T-cell (primary cell): ENCODE results near the gene PRKAG2. TPM values are rescaled to one million over a fixed set of nuclear protein-coding genes. Genes with fewer than 3 reads are reported as not detected.

Source experiments
- ATAC-seq, 4 experiments: fragments of 200-7000 bp in 3 of 4; fragments of 150-1000 bp in 1 of 4; cut with Tn5 transposase; replicated peaks in 1 of 4; 1 replicate in 3 of 4; 2 replicates in 1 of 4; pipeline ENCODE4 v1.10.0; 2021; ENCODE audit warnings: moderate library complexity in 3 of 4, mild to moderate bottlenecking in 2 of 4, moderate number of reproducible peaks in 1 of 4
- CTCF ChIA-PET, 2 donors: fragments of 300-600 bp; sonication (Branson Sonifier 250); formaldehyde crosslinking; loops; one replicate each; lab custom pipeline; 2022; ENCODE audit warnings: antibody characterized with exemption in 2 of 2; lab: Charles Lee
- POLR2A ChIA-PET, 2 donors: fragments of 300-600 bp; sonication (Branson Sonifier 250); formaldehyde crosslinking; loops; one replicate each; lab custom pipeline; 2022; ENCODE audit warnings: antibody characterized with exemption in 2 of 2; lab: Charles Lee
- DNase-seq, 35 experiments: peaks; one replicate each; pipeline versions ENCODE4 v3.0.0 to v3.0.0-alpha.2; 2013 to 2023
- H3K27ac ChIP-seq: one replicate; pipeline ENCODE4 v1.5.1; 2013; ENCODE audit warnings: low read length
- H3K27me3 ChIP-seq, 2 experiments: replicated peaks in 1 of 2; 1 replicate in 1 of 2; 2 replicates in 1 of 2; pipeline versions ENCODE4 v1.6.1 to v1.7.0; 2013; ENCODE audit warnings: low read length in 1 of 2, mixed read lengths in 1 of 2; ENCODE audit not compliant: control insufficient read depth in 2 of 2, insufficient read depth in 2 of 2; ENCODE audit errors: extremely low read depth in 1 of 2
- H3K36me3 ChIP-seq, 2 donors: 1 replicate in 1 of 2; 2 replicates in 1 of 2; pipeline versions ENCODE4 v1.6.1 to v1.7.0; 2013; ENCODE audit warnings: low read length in 1 of 2; ENCODE audit not compliant: control insufficient read depth in 2 of 2, insufficient read depth in 1 of 2; ENCODE audit errors: extremely low read depth in 1 of 2
- H3K4me1 ChIP-seq, 2 experiments: 1 replicate in 1 of 2; 2 replicates in 1 of 2; pipeline versions ENCODE4 v1.6.1 to v1.7.0; 2013; ENCODE audit warnings: low read length in 2 of 2, mixed read lengths in 1 of 2; ENCODE audit not compliant: insufficient read depth in 2 of 2, control insufficient read depth in 1 of 2; ENCODE audit errors: extremely low read depth in 1 of 2
- H3K4me3 ChIP-seq, 2 donors: 1 replicate in 1 of 2; 2 replicates in 1 of 2; pipeline versions ENCODE4 v1.5.1 to v1.7.0; 2013; ENCODE audit warnings: mild to moderate bottlenecking in 2 of 2, low read length in 1 of 2, moderate library complexity in 1 of 2; ENCODE audit not compliant: control insufficient read depth in 1 of 2; ENCODE audit errors: extremely low read depth in 1 of 2
- H3K9me3 ChIP-seq: 2 replicates; pipeline ENCODE4 v1.7.0; 2013
- H3K27ac Mint-ChIP-seq, 2 donors: one replicate each; pipeline ENCODE4 v1.8.0; 2020 to 2021; ENCODE audit warnings: mild to moderate bottlenecking in 2 of 2, mixed read lengths in 2 of 2
- H3K27me3 Mint-ChIP-seq, 2 donors: one replicate each; pipeline ENCODE4 v1.8.0; 2021 to 2022; ENCODE audit warnings: mixed read lengths in 2 of 2
- H3K36me3 Mint-ChIP-seq: one replicate; pipeline ENCODE4 v1.8.0; 2021; ENCODE audit warnings: mixed read lengths
- H3K4me1 Mint-ChIP-seq, 3 donors: one replicate each; pipeline ENCODE4 v1.8.0; 2020 to 2022; ENCODE audit warnings: mixed read lengths in 3 of 3, mild to moderate bottlenecking in 1 of 3
- H3K4me3 Mint-ChIP-seq, 3 donors: one replicate each; pipeline ENCODE4 v1.8.0; 2020 to 2022; ENCODE audit warnings: mild to moderate bottlenecking in 3 of 3, mixed read lengths in 3 of 3, moderate library complexity in 3 of 3
- H3K9me3 Mint-ChIP-seq, 3 donors: one replicate each; pipeline ENCODE4 v1.8.0; 2020 to 2022; ENCODE audit warnings: mixed read lengths in 3 of 3
- WGBS: methylation state at CpG from one replicate; pipeline ENCODE4 v1.1.5; 2013; ENCODE audit warnings: missing lambda C conversion rate; ENCODE audit not compliant: insufficient coverage; 5-methylcytosine and 5-hydroxymethylcytosine counted together
- total RNA-seq, 35 experiments: library from RNA in 6 of 35; stranded (reverse) in 6 of 35; fragments of 120-200 nt in 1 of 35; gene quantifications; one replicate each; pipeline versions ENCODE4 v1.2.1 to v1.2.4 and lab custom pipeline; 2013 to 2026

Gene PRKAG2
- total RNA-seq, 5 donors from 2014 or later (not counting 1 experiment from before 2014, with no cell fraction given): 43.0 to 59.9 (median 49.3) TPM

DNA sequence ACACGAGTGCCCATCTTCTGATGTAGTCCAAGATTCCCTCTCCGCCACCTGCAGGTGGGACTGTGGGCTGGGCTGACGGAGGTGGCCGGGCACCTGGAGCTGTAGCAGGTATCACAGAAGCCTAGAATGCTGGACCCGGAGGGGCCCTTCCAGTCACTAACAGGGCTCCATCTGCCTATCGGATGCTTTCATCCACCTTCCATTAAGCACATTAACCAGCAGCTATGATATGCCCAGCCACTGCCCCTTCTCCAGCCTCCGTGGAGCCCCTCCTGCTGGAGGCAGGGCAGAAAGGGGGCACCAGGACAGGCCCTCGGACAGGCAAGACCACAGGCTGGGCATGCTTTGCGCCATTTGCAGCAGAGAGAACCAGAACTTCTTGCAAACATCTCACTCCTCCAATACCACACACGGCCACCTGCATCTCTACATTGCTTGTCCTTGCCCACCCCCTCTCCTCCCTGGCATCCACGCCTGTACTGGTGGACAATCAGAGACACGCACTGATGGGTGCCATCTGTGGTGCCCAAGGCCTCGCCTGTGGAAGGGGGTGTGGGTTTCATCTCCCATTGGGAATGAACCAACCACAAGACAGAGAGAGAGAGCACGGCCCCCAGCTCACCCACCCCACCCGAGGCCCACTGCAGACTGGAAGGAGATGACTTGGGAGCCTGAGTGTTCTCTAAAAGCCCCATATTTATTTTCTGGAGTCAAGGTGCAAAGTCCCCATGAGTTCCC, 16.8 kb downstream of the PRKAG2 start:
- Histone ChIP-seq H3K4me1 (peaks cover 0 to 16% of the 10 kb centered on the region in 2 experiments), H3K9me3 (no peaks in the 10 kb centered on the region), H3K27ac (no peak overlapping the region), H3K36me3 (peaks cover 3 to 6% of the 10 kb centered on the region in 2 donors), H3K4me3 (no peak overlapping the region), H3K27me3 (no peaks in the 10 kb centered on the region)
- ChIA-PET POLR2A (interaction anchor here in 1 of 2 donors (0.7 kb wide), 1 partner anchor 236 kb away, joined by 3 read pairs; no protein-coding TSS in a partner anchor), CTCF (no interaction called here)
- DNase-seq: no peak
- no peaks in the 10 kb centered on the region for H3K9me3 Mint-ChIP-seq
- peaks cover 7% of the 10 kb centered on the region for H3K36me3 Mint-ChIP-seq
- ATAC-seq: no peak
- H3K4me3 Mint-ChIP-seq: no peak overlapping the region
- no peaks in the 10 kb centered on the region for H3K27me3 Mint-ChIP-seq
- H3K4me1 Mint-ChIP-seq: peaks cover 34 to 50% (median 35%) of the 10 kb centered on the region in 3 donors
- 95% methylated on average over 11 of the region's 15 CpGs for WGBS
- no peak overlapping the region for H3K27ac Mint-ChIP-seq

DNA sequence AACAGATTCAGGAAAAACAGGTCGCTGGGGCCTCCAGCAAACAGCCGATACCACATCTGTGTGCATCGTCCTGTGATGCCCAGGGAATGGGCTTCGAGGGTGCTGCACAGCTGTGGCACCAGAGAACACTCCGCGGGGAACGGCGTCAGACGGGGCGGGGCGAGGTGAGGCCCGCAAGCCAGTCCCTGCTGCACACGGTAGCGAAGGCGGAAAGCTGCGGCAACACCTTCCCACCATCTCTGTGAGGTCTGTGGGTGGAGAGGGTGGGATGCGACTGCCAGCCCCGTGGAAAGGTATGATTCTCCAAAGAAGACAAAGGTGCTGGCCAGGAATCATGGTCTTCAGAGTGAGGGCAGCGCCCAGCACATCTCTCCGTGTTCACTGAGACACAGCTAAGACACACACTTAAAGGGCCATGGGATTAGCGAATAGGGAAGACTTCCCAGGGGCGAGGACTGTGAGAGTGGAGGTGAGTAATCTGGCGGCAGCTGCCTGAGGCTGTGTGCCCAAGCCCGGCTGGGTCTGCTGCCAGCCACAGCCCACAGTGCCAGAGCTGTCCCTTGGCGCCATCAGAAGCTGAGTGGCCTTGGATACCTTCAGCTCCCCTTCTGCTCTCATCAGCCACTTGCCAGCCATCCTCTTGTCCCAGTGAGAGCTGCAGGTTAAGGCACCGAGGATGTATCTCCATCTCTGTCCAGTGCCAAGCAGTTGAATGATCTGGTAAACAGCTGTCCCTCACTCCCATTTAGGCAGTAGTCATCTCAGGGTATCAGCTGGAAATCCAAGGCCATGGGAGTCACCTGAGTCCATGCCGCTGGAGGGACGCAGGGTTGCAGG, 17.6 kb downstream of the PRKAG2 start:
- Histone ChIP-seq H3K36me3 (peaks cover 3 to 6% of the 10 kb centered on the region in 2 donors), H3K4me3 (no peak overlapping the region), H3K27me3 (no peaks in the 10 kb centered on the region), H3K27ac (no peak overlapping the region), H3K4me1 (peaks cover 0 to 16% of the 10 kb centered on the region in 2 experiments), H3K9me3 (no peaks in the 10 kb centered on the region)
- peaks cover 7% of the 10 kb centered on the region for H3K36me3 Mint-ChIP-seq
- H3K4me1 Mint-ChIP-seq: peaks cover 28 to 45% (median 30%) of the 10 kb centered on the region in 3 donors
- CTCF ChIA-PET: no interaction called here
- ATAC-seq (no peak), DNase-seq (no peak)
- H3K9me3 Mint-ChIP-seq: no peaks in the 10 kb centered on the region
- peak overlapping the region in 1 of 2 donors; percentile 24 for H3K27ac Mint-ChIP-seq
- no peak overlapping the region for H3K4me3 Mint-ChIP-seq
- POLR2A ChIA-PET: no interaction called here
- no peaks in the 10 kb centered on the region for H3K27me3 Mint-ChIP-seq
- WGBS: 92% methylated on average over 12 of the region's 28 CpGs

DNA sequence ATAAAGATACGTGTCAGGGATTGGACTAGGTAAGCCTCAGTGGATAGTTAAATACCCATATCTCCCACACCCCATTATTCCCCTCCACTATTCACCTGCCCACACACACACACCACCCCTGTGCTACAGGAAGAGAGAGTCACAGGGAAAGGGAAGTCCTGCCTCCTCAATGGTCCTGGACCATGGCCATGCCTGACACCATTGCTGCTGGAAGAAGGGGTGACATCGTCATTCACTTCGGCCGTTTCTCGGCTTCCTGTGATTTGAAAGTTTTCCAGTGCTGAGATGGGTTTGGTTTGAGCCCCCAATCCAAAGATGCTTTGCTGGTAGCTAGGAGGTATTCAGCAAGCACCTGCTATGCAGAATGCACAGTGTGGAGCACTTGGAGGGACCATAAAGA, 18.5 kb downstream of the PRKAG2 start:
- no peak overlapping the region for H3K4me3 Mint-ChIP-seq
- Histone ChIP-seq H3K4me3 (no peak overlapping the region), H3K36me3 (peaks cover 3 to 6% of the 10 kb centered on the region in 2 donors), H3K4me1 (peaks cover 0 to 14% of the 10 kb centered on the region in 2 experiments), H3K27ac (no peak overlapping the region), H3K27me3 (no peaks in the 10 kb centered on the region), H3K9me3 (no peaks in the 10 kb centered on the region)
- no peak for DNase-seq
- no peak overlapping the region for H3K27ac Mint-ChIP-seq
- H3K36me3 Mint-ChIP-seq: peaks cover 7% of the 10 kb centered on the region
- H3K9me3 Mint-ChIP-seq: no peaks in the 10 kb centered on the region
- 94% methylated on average over 4 of the region's 5 CpGs for WGBS
- no peak for ATAC-seq
- ChIA-PET POLR2A (no interaction called here), CTCF (no interaction called here)
- no peaks in the 10 kb centered on the region for H3K27me3 Mint-ChIP-seq
- peaks cover 34 to 49% (median 35%) of the 10 kb centered on the region in 3 donors for H3K4me1 Mint-ChIP-seq

DNA sequence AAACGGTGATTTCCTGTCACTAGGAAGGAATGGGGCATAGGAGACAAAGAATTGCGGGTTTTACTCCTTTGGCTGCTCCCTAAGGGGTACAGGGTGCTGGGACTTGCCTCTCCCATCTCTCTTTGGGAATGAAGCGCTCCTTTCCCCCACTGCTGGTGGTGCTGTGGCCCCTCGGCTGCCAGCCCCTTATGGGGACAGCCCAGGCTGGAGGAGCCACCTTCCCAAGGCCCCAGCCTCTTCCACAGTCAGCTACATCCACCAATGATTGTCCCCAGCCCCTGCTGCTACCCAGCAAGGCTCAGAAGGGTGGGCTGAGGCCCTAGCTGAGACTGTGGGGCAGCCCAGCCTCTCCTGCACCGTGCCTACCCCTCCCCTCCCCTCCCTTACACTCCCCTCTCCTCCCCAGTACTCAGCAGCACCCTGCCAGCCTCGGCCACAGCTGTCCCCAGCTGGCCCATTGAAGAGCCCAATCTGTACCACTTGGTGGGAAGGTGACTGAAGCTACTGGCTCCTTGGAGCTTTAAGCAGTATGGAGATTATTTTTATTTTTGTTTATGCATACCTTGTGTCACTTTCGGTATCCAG, 19.0 kb downstream of the PRKAG2 start:
- peaks cover 34 to 51% (median 39%) of the 10 kb centered on the region in 3 donors for H3K4me1 Mint-ChIP-seq
- no peak overlapping the region for H3K4me3 Mint-ChIP-seq
- peaks cover 3 to 6% of the 10 kb centered on the region in 2 donors for H3K36me3 ChIP-seq
- no peak overlapping the region for H3K27ac ChIP-seq
- POLR2A ChIA-PET: no interaction called here
- H3K36me3 Mint-ChIP-seq: peaks cover 7% of the 10 kb centered on the region
- ATAC-seq (no peak), DNase-seq (no peak)
- peaks cover 0 to 14% of the 10 kb centered on the region in 2 experiments for H3K4me1 ChIP-seq
- H3K4me3 ChIP-seq: no peak overlapping the region
- H3K9me3 ChIP-seq: no peaks in the 10 kb centered on the region
- no CpG with 5 or more reads among the region's 7 CpGs for WGBS
- no peaks in the 10 kb centered on the region for H3K27me3 ChIP-seq
- H3K27ac Mint-ChIP-seq: no peak overlapping the region
- CTCF ChIA-PET: no interaction called here
- no peaks in the 10 kb centered on the region for H3K9me3 Mint-ChIP-seq
- H3K27me3 Mint-ChIP-seq: no peaks in the 10 kb centered on the region

DNA sequence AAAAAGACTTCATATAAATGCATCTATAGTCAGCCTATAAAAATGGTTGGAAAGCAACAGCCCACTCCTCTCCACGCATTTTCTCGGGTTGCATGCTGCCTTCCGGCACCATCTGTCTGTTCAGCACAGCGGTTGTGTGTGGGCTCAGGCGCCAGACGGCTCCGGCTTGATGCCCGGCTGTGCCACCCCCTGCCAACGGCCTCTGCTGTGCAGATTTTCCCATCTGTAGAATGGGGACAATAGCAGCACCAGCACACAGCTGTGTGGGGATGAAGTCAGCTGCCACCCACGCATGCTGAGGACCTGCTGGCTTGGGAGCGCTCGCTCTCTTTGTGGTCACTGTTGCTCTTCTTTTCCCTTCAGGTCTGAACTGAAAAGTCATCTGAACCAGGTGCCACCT, 19.5 kb downstream of the PRKAG2 start:
- WGBS: 80% methylated on average over 11 of the region's 12 CpGs
- Mint-ChIP-seq H3K27ac (no peak overlapping the region), H3K4me3 (no peak overlapping the region)

DNA sequence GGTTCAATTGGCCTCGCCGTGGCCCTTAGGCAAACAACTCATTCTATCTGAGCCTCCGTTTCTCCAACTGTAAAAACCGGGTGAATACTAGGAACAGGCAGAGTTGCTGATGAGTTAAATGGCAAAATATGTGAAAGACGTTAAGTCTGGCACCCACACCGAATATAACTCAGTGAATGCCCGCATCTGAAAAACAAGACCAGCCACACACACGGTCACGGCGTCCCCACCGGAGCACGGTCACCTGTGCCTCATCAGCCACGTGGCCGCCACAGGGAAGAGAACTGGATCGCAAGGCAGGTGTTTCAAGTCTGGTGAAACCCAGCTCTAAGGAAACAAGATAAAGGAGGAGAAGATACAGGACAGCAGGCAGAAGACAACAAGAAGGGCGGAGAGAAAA, 20.4 kb downstream of the PRKAG2 start:
- ChIA-PET POLR2A (no interaction called here), CTCF (no interaction called here)
- Mint-ChIP-seq H3K4me3 (no peak overlapping the region), H3K27ac (no peak overlapping the region), H3K27me3 (no peaks in the 10 kb centered on the region), H3K9me3 (no peaks in the 10 kb centered on the region), H3K36me3 (peaks cover 4% of the 10 kb centered on the region), H3K4me1 (peaks cover 42 to 62% (median 45%) of the 10 kb centered on the region in 3 donors)
- Histone ChIP-seq H3K27me3 (no peaks in the 10 kb centered on the region), H3K27ac (no peak overlapping the region), H3K9me3 (no peaks in the 10 kb centered on the region), H3K4me3 (no peak overlapping the region), H3K36me3 (peaks cover 3 to 6% of the 10 kb centered on the region in 2 donors), H3K4me1 (peaks cover 0 to 25% of the 10 kb centered on the region in 2 experiments)
- DNase-seq (no peak), ATAC-seq (no peak)
- WGBS: 92% methylated on average over 11 of the region's 16 CpGs

More for the DNA sequence above, 19.5 kb downstream of the PRKAG2 start:
- ATAC-seq: no peak
- no peaks in the 10 kb centered on the region for H3K27me3 ChIP-seq
- peaks cover 6% of the 10 kb centered on the region for H3K36me3 Mint-ChIP-seq
- POLR2A ChIA-PET: no interaction called here
- H3K27ac ChIP-seq: no peak overlapping the region
- peaks cover 3 to 6% of the 10 kb centered on the region in 2 donors for H3K36me3 ChIP-seq
- H3K9me3 Mint-ChIP-seq: no peaks in the 10 kb centered on the region
- H3K4me1 ChIP-seq: peaks cover 0 to 18% of the 10 kb centered on the region in 2 experiments
- CTCF ChIA-PET: no interaction called here
- H3K27me3 Mint-ChIP-seq: no peaks in the 10 kb centered on the region
- DNase-seq: no peak
- no peak overlapping the region for H3K4me3 ChIP-seq
- H3K9me3 ChIP-seq: no peaks in the 10 kb centered on the region
- peaks cover 38 to 56% (median 42%) of the 10 kb centered on the region in 3 donors for H3K4me1 Mint-ChIP-seq
